HT-29 (cell line): ENCODE measurements around the gene RAMACL. TPM values are rescaled to one million over a fixed set of nuclear protein-coding genes. Genes with fewer than 3 reads are reported as not detected.

ENCODE experiments used
- DNase-seq: peaks from one replicate; pipeline ENCODE4 v3.0.0-alpha.2; 2015; ENCODE audit warnings: low spot score
- total RNA-seq: library from RNA; depleted of rRNA; stranded (reverse); fragments of >200 nt; shearing (Covaris generic); gene quantifications from 2 replicates; pipeline ENCODE4 v1.2.3, GENCODE V29; 2014; rRNA removed

The RAMACL gene
- total RNA-seq, 1 experiment from 2014 or later: 0.15 TPM

- DNase-seq: no peak
These were observed 53.2 kb downstream of the RAMACL start for GRCh38 chr6:166533205-166533824.

Other genes with a start within 250 kb of the RAMACL start
- gene SFT2D1, start 244.1 kb downstream of the RAMACL start, total RNA-seq: 61.6 and 69.3 TPM in 2 replicates
- 35.0 and 41.3 TPM in 2 replicates for gene MPC1, start 203.7 kb downstream of the RAMACL start, total RNA-seq
- 1.1 and 3.4 TPM in 2 replicates for gene RPS6KA2, start 40.6 kb upstream of the RAMACL start, total RNA-seq